IMR-90 (cell line): ENCODE results near the gene SP3. TPM values are rescaled to one million over a fixed set of nuclear protein-coding genes. Genes with fewer than 3 reads are reported as not detected.

Experiments
- ATAC-seq: fragments of 200-7000 bp; cut with Tn5 transposase; 2 replicates; pipeline ENCODE4 v1.9.1; 2020; ENCODE audit warnings: low read depth, mild to moderate bottlenecking, moderate library complexity
- BruUV-seq: library from RNA; stranded (reverse); fragments of 400-500 nt; replicated peaks from 2 replicates; lab custom pipeline; 2021; lab: Mats Ljungman, UMichigan
- CTCF ChIA-PET: fragments of 300-600 bp; formaldehyde crosslinking; extraction: SDS; loops from one replicate; lab custom pipeline; 2021; ENCODE audit warnings: antibody characterized with exemption; lab: Yijun Ruan, JAX
- POLR2A ChIA-PET: fragments of 300-600 bp; sonication (Branson Sonifier 250); formaldehyde crosslinking; loops from one replicate; lab custom pipeline; 2022; ENCODE audit warnings: antibody characterized with exemption; ENCODE audit not compliant: unreplicated experiment; lab: Charles Lee
- DNase-seq: peaks from one replicate; pipeline ENCODE4 v3.0.0; 2013
- H2AFZ ChIP-seq: replicated peaks from 2 replicates; pipeline ENCODE3; 2013; ENCODE audit warnings: low read length, mild to moderate bottlenecking; ENCODE audit not compliant: poor library complexity
- H2AK5ac ChIP-seq: 2 replicates; pipeline ENCODE4 v1.6.1; 2013; ENCODE audit warnings: low read depth, low read length, inconsistent platforms
- H2AK9ac ChIP-seq: replicated peaks from 2 replicates; pipeline ENCODE3; 2013; ENCODE audit warnings: mild to moderate bottlenecking, low read depth, low read length, moderate library complexity; ENCODE audit not compliant: poor library complexity
- H2BK120ac ChIP-seq: 2 replicates; pipeline ENCODE4 v1.6.1; 2013; ENCODE audit warnings: low read depth, low read length, inconsistent platforms
- H2BK15ac ChIP-seq: 3 replicates; pipeline ENCODE4 v1.6.1; 2013; ENCODE audit warnings: low read depth, low read length, inconsistent platforms
- H2BK20ac ChIP-seq: 2 replicates; pipeline ENCODE4 v1.6.1; 2013; ENCODE audit warnings: low read depth, mild to moderate bottlenecking, inconsistent platforms, low read length, moderate library complexity
- H2BK5ac ChIP-seq: 2 replicates; pipeline ENCODE4 v1.6.1; 2013; ENCODE audit warnings: mild to moderate bottlenecking, low read depth, low read length, inconsistent platforms; ENCODE audit not compliant: poor library complexity, severe bottlenecking
- H3K14ac ChIP-seq: replicated peaks from 2 replicates; pipeline ENCODE4 v1.6.1; 2013; ENCODE audit warnings: low read depth, low read length, inconsistent platforms
- H3K18ac ChIP-seq: 2 replicates; pipeline ENCODE4 v1.6.1; 2013; ENCODE audit warnings: low read depth, low read length, control low read depth
- H3K23ac ChIP-seq: 2 replicates; pipeline ENCODE4 v1.6.1; 2013; ENCODE audit warnings: low read depth, low read length, inconsistent platforms
- H3K27ac ChIP-seq: 2 replicates; pipeline ENCODE4 v1.5.1; 2013; ENCODE audit warnings: mild to moderate bottlenecking, control low read depth, low read length; ENCODE audit not compliant: insufficient read depth
- H3K27me3 ChIP-seq: 2 replicates; pipeline ENCODE4 v1.6.1; 2013; ENCODE audit warnings: low read length; ENCODE audit not compliant: control insufficient read depth, insufficient read depth
- H3K36me3 ChIP-seq: 2 replicates; pipeline ENCODE4 v1.6.1; 2013; ENCODE audit warnings: low read length, mixed read lengths; ENCODE audit not compliant: control insufficient read depth, insufficient read depth
- H3K4ac ChIP-seq: 2 replicates; pipeline ENCODE4 v1.6.1; 2013; ENCODE audit warnings: low read depth, low read length, inconsistent platforms
- H3K4me1 ChIP-seq: 2 replicates; pipeline ENCODE4 v1.6.1; 2013; ENCODE audit warnings: low read length, mixed read lengths; ENCODE audit not compliant: control insufficient read depth, insufficient read depth
- H3K4me2 ChIP-seq: 2 replicates; pipeline ENCODE4 v1.6.1; 2013; ENCODE audit warnings: low read depth, mild to moderate bottlenecking, control low read depth, low read length, moderate library complexity
- H3K4me3 ChIP-seq: 2 replicates; pipeline ENCODE4 v1.5.1; 2013; ENCODE audit warnings: low read depth, mild to moderate bottlenecking, control low read depth, low read length, moderate library complexity; ENCODE audit not compliant: insufficient read depth
- H3K56ac ChIP-seq: 2 replicates; pipeline ENCODE4 v1.6.1; 2013; ENCODE audit warnings: low read length, inconsistent platforms; ENCODE audit not compliant: insufficient read depth; ENCODE audit errors: extremely low read depth
- H3K79me1 ChIP-seq, 2 experiments: 2 replicates each; pipeline ENCODE4 v1.6.1; 2013; ENCODE audit warnings: low read length in 2 of 2, inconsistent platforms in 1 of 2, low read depth in 1 of 2
- H3K9ac ChIP-seq: 2 replicates; pipeline ENCODE4 v1.6.1; 2013; ENCODE audit warnings: low read depth, low read length, control low read depth
- H3K9me1 ChIP-seq: 2 replicates; pipeline ENCODE4 v1.6.1; 2013; ENCODE audit warnings: low read length, inconsistent platforms; ENCODE audit not compliant: insufficient read depth
- H3K9me3 ChIP-seq: 2 replicates; pipeline ENCODE4 v1.6.1; 2013; ENCODE audit warnings: low read length; ENCODE audit not compliant: control insufficient read depth, insufficient read depth
- H4K20me1 ChIP-seq: 2 replicates; pipeline ENCODE4 v1.6.1; 2013; ENCODE audit warnings: low read length, inconsistent platforms; ENCODE audit not compliant: insufficient read depth
- H4K5ac ChIP-seq: 2 replicates; pipeline ENCODE4 v1.6.1; 2013; ENCODE audit warnings: mild to moderate bottlenecking, low read depth, low read length, control low read depth
- H4K8ac ChIP-seq, 2 experiments: 2 replicates each; pipeline ENCODE4 v1.6.1; 2013; ENCODE audit warnings: low read depth in 2 of 2, low read length in 2 of 2, control low read depth in 1 of 2, inconsistent platforms in 1 of 2
- H4K91ac ChIP-seq: 2 replicates; pipeline ENCODE4 v1.6.1; 2013; ENCODE audit warnings: low read depth, low read length, inconsistent platforms; ENCODE audit not compliant: insufficient read depth
- CEBPB ChIP-seq: IDR thresholded peaks from 2 replicates; pipeline ENCODE4 v1.6.1; 2012; ENCODE audit warnings: low read depth, low read length, improper control_type of control experiment
- CHD1 ChIP-seq: IDR thresholded peaks from 2 replicates; pipeline ENCODE4 v1.6.1; 2012; ENCODE audit warnings: low read depth, low read length, improper control_type of control experiment
- ELK1 ChIP-seq: fragments of 150-350 bp; IDR thresholded peaks from 2 replicates; pipeline ENCODE4 v1.6.1; 2016; ENCODE audit warnings: low read depth, mild to moderate bottlenecking, low read length, moderate library complexity, borderline replicate concordance
- FOS ChIP-seq: fragments of 150-350 bp; IDR thresholded peaks from 2 replicates; pipeline ENCODE4 v1.6.1; 2016; ENCODE audit warnings: low read depth, low read length
- MAZ ChIP-seq: IDR thresholded peaks from 2 replicates; pipeline ENCODE4 v1.6.1; 2012; ENCODE audit warnings: low read depth, mild to moderate bottlenecking, low read length, improper control_type of control experiment, moderate library complexity, borderline replicate concordance
- MXI1 ChIP-seq: IDR thresholded peaks from 2 replicates; pipeline ENCODE4 v1.6.1; 2012; ENCODE audit warnings: low read depth, mild to moderate bottlenecking, low read length, moderate library complexity, borderline replicate concordance
- NFE2L2 ChIP-seq: fragments of 150-350 bp; IDR thresholded peaks from 2 replicates; pipeline ENCODE4 v1.6.1; 2016; ENCODE audit warnings: low read depth, mild to moderate bottlenecking, low read length
- POLR2A ChIP-seq: IDR thresholded peaks from 2 replicates; pipeline ENCODE4 v1.6.1; 2012; ENCODE audit warnings: mild to moderate bottlenecking, low read depth, low read length
- RAD21 ChIP-seq: IDR thresholded peaks from 2 replicates; pipeline ENCODE4 v1.6.1; 2012; ENCODE audit warnings: low read length, improper control_type of control experiment
- RCOR1 ChIP-seq: IDR thresholded peaks from 2 replicates; pipeline ENCODE4 v1.6.1; 2012; ENCODE audit warnings: mild to moderate bottlenecking, low read length, improper control_type of control experiment; ENCODE audit not compliant: insufficient replicate concordance
- USF2 ChIP-seq: fragments of 150-350 bp; IDR thresholded peaks from 2 replicates; pipeline ENCODE4 v1.6.1; 2017; ENCODE audit warnings: mild to moderate bottlenecking, antibody characterized with exemption, low read length, low read depth
- WGBS, 2 experiments: methylation state at CpG; one replicate each; pipeline versions ENCODE4 v1.1.5 to v1.1.7; 2013; ENCODE audit warnings: missing lambda C conversion rate in 2 of 2; ENCODE audit not compliant: insufficient read length in 1 of 2; ENCODE audit errors: extremely low coverage in 2 of 2; 5-methylcytosine and 5-hydroxymethylcytosine counted together
- dilution Hi-C: fragments of 300-500 bp; cut with HindIII; formaldehyde crosslinking; loops from one replicate; pipeline ENCODE4 v1.14.3; 2018; ENCODE audit warnings: low sequenced_read_pairs; ENCODE audit not compliant: unreplicated experiment
- in situ Hi-C: fragments of 300-500 bp; cut with MboI; formaldehyde crosslinking; loops from 3 replicates; pipeline ENCODE4 v1.14.3; 2019; ENCODE audit warnings: low sequenced_read_pairs, inconsistent platforms, mixed read lengths
- intact Hi-C: fragments of 100-400 bp; cut with micrococcal nuclease; formaldehyde crosslinking; loops from 2 replicates; pipeline ENCODE4 v1.10.0; 2022
- polyA plus RNA-seq, 3 experiments: library from polyadenylated mRNA; depleted of rRNA; stranded (reverse); fragments of >200 nt; gene quantifications; 2 replicates each; pipeline ENCODE4 v1.2.3, GENCODE V29; 2012; ENCODE audit warnings: low replicate concordance in 1 of 3
- total RNA-seq: library from RNA; depleted of rRNA; stranded (reverse); fragments of >200 nt; gene quantifications from 2 replicates; pipeline ENCODE4 v1.2.3, GENCODE V29; 2012

The SP3 gene
- total and polyA plus RNA-seq, 2 of the 4 experiments (the other 2 are of a cell fraction): 26.7 to 136 TPM

DNA sequence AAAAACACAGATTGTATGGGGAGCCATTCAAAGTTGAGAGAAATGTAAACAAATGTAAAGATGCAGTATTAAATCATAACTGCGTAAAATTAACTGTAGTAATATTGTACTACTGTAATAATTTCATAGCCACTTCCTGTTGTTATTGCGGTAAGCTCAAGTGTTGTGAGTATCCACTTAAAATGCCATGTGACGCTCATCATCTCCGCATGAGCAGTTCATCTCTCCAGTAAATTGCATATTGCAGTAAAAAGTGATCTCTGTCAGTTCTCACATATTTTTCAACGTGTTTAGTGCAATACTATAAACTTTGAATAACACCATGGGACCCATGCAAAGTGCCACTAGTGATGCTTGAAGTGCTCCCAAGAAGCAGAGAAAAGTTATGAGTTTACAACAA, 41.8 kb upstream of the SP3 start:
- CTCF ChIA-PET: no interaction called here
- DNase-seq: no peak
- no TSS peak for BruUV-seq

More for the DNA sequence above, 41.8 kb upstream of the SP3 start:
- Histone ChIP-seq H3K4ac (no peak overlapping the region), H2AK9ac (no peak overlapping the region), H3K18ac (no peak overlapping the region), H4K5ac (no peak overlapping the region), H3K56ac (no peak overlapping the region), H2BK120ac (no peak overlapping the region), H3K14ac (no peak overlapping the region), H2AK5ac (no peak overlapping the region), H3K9me1 (no peaks in the 10 kb centered on the region), H3K9me3 (no peaks in the 10 kb centered on the region), H3K27me3 (no peaks in the 10 kb centered on the region), H3K23ac (no peak overlapping the region), H3K36me3 (no peaks in the 10 kb centered on the region), H2BK15ac (no peak overlapping the region), H4K91ac (no peak overlapping the region), H2AFZ (no peak overlapping the region), H3K27ac (no peak overlapping the region), H2BK20ac (no peak overlapping the region), H4K20me1 (no peaks in the 10 kb centered on the region), H3K4me1 (peaks cover 5% of the 10 kb centered on the region; the same call in 1 of the 2 replicates), H3K79me1 (no peaks in the 10 kb centered on the region), H3K9ac (no peak overlapping the region), H4K8ac (no peak overlapping the region), H2BK5ac (no peak overlapping the region), H3K4me3 (no peak overlapping the region), H3K4me2 (no peak overlapping the region)
- in situ Hi-C loops: no loop called here
- dilution Hi-C loops: no loop called here
- ATAC-seq: no peak
- POLR2A ChIA-PET: no interaction called here
- WGBS, 2 experiments: no CpG with 5 or more reads among the region's 5 CpGs
- no peak for TF ChIP-seq CEBPB
- no peak for TF ChIP-seq MXI1
- no peak for TF ChIP-seq FOS
- no peak for TF ChIP-seq USF2
- TF ChIP-seq POLR2A: no peak
- no peak for TF ChIP-seq MAZ
- TF ChIP-seq NFE2L2: no peak
- no peak for TF ChIP-seq RAD21
- no peak for TF ChIP-seq ELK1
- TF ChIP-seq CHD1: no peak
- no peak for TF ChIP-seq RCOR1
- intact Hi-C loops: no loop called here
